Stimulated activated CD4-positive, alpha-beta T cell treated with anti-CD3 and anti-CD28 coated beads, Interleukin-15, amount 100 ng/mL, for 24 hours (primary cell): ENCODE data around the gene POGK.
"Not testable (repeated sequence)": the region's sequence is repeated elsewhere in the genome, so short reads cannot be mapped to it uniquely, and the experiment has no call there.

ENCODE experiments used
- DNase-seq: peaks from one replicate; pipeline ENCODE4 v3.0.0-alpha.2; 2020

Gene POGK

DNA sequence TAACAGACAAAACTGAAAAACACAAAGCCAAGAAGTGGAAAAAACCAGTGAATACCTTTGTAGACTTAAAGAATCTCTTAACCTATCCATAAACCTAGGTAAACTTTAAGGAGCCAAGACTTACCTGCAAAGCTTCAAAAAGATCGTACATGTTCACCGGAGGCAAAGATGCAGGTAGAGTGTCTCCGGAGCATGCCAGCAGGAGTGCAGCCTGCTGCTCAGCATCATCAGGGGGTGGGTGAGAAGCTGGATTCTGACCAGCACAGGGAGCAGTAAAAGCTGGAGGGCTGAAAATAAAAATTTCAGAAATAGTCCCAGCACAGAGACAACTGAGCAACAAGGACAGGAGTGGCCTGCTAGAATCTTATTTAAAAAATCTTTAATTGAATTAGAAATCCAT is 18.7 kb downstream of the POGK start:
- no peak for DNase-seq

DNA sequence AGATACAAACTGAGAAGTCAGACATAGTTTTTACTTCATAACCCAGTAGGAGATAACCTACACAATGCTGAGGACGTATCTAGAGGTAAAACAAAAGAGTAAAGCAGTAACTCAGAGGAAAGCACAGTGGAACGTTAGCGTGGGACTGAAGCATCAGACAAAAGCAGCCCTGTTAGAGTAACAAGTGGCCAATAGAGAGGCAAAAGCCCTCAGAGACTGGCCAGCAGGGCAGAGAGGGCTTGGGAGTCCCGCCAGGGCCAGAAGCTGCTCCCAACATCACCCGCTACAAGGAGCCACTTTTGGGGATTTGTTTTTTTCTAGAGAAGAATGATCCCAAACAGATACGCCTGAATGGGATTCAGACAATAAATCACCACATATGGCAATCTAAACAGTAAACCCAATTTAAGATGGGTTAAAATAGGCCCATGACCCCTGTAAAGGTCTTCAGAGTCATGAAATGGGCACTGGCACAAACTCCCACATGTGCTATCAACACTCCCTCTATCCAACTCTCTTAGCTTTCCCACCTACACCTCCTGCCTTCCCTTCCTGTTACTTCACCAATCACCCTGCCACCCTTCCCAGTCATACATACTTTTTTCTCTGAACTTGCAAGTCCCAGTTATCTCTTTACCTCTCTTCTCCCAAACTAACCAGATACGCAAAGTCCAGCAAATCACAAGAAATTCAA is 19.6 kb downstream of the POGK start:
- no peak for DNase-seq

DNA sequence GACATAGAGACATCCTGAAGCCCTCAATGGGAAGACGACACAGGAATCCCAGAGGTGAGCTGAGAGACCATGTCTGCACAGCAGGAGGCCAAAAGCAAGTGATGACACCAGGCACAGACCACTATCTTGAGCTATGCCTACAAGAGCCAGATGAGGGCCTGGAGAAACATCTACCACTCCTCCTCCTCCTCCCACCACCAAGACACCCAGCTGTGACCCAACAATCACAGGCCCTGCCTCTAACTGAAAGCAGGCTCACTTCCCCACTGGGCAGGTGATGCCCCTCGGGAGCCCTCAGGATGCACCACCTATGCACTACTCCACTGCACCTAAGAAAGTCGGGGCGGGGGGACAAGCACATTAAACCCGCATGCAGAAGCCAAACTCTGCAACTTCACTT is 20.3 kb downstream of the POGK start:
- no peak for DNase-seq

DNA sequence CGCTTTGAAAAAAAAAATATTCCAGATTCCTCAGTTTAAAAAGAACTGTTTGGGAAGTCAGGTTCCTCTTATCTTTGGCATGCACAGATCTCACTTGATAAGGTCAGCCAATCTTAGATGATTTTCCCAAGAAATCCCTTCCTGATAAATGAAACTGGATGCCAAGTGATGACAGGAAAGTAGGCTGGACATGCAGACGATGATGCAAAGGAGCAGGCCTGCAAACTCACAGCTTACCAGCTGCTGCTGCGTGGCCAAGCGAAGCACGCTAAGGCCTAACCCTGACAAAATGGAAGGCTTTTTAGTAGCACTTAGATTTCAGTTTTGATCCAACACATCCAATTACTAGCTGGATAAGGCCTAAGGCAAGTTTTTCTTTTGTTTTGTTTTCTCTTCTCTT is 26.7 kb downstream of the POGK start:
- no peak for DNase-seq

DNA sequence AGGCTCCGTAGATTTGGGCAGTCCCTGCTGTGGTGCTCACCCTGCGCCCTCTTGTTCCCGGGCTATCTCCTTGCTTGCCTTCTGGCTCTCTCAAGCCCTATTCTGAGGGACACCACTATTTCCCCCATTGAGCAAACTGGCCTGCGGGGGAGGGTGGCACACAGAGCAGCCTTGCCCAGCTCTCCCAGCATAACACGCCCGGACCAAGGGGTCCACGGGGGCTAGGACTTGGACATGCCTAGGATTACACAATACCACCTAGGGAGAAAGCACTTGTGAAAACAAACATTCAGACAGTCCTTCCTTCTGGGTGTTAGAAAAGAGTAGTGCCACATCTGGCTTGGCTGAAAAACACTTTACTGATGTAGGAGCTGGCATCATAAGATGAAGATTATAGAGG is 29.4 kb downstream of the POGK start:
- no peak for DNase-seq

DNA sequence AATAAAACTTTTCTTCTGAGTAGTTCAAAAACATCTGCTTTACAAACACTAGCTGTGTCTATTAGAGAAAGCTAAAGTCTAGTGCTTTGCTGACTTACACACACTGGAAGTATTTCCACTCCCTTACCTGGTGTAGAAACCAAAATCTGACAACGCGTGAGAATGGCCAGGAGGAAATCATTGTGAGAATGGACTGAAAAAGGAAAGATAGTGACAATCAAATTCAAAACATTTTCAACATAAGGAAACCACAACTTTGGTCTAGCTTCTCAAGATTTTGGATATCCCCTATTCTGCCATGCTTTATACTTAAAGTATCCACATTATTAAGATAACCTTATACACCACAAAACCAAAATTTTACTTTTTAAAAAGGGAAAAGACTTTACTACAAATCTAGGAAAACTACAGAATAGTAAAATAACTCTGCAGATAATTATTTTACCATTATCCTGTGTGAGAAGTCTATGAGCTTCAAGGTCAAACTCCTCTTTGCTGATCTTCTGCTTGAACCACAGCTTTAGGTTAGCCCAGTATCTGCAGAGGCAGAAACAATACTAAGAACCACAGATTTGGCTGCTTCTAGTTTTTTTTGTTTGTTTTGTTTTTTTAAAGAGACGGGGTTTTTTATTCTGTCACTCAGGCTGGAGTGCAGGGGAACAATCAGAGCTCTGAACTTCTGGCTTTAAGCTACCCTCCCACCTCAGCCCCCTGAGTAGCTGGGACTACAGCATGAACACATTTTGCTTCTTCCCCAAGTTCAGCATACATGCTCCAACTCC is 30.2 kb downstream of the POGK start:
- no peak for DNase-seq

DNA sequence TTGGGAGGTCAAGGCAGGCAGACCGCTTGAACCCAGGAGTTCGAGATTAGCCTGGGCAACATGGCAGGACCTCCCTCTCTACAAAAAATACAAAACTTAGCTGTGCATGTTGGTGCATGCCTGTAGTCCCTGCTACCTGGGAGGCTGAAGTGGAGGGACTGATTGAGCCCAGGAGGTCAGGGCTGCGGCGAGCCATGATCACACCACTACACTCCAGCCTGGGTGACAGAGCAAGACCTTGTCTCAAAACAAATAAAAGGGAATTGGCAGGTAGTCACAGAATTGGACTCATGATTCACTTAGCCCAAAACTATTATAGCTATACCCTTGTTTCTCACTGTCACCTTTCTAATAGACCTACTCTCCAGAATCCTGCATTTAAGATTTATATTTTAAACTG is 31.3 kb downstream of the POGK start:
- no peak for DNase-seq

DNA sequence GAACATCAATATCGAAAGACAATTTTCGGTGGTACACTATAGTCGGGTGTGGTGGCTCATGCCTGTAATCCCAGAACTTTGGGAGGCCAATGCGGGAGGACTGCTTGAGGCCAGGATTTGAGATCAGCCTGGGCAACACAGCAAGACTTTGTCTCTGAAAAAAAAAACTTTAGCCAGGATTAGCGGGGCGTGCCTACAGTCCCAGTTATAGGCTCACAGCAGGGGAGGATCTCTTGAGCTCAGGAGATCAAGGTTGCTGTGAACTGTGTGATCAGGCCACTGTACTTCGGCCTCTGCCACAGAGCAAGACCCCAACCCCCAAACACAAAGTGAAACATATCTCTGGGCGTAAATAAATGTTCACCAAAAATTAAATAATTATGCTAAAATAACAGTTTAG is 35.2 kb downstream of the POGK start:
- no peak for DNase-seq

DNA sequence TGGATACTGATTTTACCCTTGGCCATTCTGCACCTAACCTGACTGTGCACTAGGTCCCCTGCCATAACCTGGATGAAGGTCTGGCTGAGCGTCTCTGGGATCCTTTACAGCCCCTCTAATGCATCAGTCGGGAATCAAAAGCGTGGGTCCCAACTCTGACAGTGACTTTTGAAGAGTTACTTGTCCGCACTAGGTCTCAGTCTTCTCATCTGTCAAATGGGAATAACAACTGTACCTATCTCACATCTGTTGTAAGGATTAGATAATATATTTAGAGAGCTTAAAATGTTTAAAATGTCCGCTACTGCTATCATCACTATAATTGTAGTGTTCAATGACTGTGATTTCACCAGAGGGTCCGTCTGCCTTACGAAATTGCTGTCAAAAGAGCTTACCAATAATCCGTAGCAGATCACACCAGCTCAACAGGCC is 36.0 kb downstream of the POGK start:
- DNase-seq, result no peak

DNA sequence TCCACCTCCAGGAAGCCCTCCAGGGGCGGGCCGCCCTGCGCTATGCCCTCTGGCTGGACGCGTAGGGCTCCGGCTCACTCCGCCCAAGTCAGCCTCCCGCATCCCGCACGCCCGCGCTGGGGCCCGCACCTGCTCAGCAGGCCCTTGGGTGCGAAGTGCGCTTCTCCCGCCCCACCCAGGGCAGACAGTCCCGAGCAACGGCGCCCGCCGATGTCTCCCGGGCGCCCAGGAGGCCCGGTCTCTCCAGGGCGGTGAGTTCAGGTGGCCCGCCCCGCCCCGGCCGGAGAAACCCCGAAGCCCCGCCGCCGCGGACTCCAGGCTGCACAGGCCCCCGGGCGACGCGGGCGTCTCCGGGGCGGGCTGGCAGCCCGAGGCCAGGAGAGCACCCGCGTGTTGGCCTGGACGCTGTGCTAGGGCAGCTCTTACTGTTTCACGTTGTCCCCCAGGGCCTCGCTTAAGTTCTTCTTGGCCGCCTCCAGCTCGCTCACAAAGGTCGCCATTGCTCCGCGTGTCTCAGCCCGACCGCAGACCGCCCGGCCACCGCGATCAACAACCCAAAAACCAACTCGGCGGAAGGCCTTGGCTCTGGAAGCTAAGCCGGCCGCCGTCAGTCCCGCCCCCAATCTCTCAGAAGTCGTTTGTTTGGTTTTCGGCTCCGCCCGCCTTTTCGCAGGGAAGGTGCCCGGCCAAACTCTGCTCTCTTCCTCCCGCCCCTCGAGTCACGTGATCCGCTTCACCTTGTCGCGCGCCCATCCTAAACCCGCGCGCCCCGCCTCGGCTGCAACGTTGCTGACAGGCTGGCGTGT is 36.7 kb downstream of the POGK start, which contains the start of gene TADA1:
TADA1 (minus strand) TSS at position 531 of the 806 bp plus-strand sequence; CDS start at position 500, 31 bp downstream.
- DNase-seq, result peak; percentile 100

DNA sequence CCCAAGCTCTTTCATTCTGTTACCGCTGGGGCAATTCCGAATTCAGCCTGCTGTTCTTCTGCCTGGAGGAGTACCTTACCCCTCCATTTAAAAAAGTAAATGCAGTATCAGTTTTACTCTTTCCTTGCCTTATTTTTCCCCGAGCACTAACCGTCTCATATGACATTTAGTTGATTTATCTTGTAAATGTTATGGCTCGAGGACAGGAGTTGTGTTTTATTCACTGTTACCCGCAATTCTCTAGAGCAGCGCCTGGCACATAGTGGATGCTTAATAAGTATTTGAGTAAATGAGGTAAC is 37.2 kb downstream of the POGK start:
- DNase-seq, result no peak

DNA sequence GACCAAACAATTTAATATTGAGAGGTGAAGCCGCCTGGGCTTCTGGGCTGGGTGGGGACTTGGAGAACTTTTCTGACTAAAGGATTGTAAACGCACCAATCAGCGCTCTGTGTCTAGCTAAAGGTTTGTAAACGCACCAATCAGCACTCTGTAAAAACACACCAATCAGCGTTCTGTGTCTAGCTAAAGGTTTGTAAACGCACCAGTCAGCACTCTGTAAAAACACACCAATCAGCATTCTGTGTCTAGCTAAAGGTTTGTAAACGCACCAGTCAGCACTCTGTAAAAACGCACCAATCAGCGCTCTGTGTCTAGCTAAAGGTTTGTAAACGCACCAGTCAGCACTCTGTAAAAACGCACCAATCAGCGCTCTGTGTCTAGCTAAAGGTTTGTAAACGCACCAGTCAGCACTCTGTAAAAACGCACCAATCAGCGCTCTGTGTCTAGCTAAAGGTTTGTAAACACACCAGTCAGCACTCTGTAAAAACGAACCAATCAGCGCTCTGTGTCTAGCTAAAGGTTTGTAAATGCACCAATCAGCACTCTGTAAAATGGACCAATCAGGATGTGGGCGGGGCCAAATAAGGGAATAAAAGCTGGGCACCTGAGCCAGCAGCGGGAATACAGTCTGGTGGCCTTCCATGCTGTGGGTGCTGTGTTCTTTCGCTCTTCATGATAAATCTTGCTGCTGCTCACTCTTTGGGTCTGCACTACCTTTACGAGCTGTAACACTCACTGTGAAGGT is 39.1 kb downstream of the POGK start:
- not testable (repeated sequence) for DNase-seq

DNA sequence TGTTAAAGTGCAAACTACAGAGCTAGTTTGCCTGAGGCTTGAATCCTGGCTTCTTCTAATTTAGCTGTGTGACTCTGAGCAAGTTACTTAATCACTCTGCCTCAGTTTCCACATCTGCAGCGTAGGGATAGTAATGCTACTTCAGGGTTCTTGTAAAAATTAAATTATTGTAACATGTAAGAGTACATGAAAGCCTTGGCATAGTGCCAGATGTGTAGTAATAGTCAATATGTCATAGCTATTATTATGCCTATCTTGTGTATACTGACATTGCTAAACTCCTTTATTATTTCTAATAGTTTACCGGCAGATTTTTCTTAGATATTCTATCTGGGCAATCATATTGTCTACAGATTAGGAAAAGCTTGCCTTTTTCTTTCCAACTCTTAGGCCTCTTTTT is 43.6 kb downstream of the POGK start:
- DNase-seq, result no peak

DNA sequence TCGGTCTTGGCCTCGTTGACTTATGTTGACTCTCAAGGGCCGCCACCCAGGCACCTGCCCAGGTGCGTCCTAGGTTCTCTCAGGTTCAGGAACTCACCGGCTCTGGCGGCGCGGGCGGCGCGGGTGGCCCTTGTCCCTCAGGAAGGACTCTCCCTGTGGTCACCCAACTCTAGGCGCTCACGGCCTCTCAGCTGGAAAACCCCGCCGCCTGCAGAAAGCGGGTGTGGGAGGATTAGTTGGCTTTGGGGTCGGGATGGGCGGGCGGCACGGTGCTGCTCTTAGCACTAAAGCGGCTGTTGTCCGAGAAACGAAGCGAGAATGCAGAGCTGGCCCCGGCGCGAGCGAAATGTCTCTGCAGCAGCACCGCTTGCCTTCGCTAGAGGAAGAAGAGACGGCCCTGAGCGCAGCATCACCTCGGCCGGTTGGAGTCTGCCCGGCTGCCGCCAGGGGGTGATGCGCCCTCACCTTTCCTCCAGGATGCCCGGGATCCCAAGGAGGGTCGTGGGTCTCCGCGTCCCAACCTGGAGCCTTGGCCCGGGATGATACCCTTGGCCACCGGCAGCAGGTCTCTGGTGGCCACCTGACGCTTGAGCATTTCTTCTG is 44.9 kb downstream of the POGK start:
- peak; percentile 60 for DNase-seq

DNA sequence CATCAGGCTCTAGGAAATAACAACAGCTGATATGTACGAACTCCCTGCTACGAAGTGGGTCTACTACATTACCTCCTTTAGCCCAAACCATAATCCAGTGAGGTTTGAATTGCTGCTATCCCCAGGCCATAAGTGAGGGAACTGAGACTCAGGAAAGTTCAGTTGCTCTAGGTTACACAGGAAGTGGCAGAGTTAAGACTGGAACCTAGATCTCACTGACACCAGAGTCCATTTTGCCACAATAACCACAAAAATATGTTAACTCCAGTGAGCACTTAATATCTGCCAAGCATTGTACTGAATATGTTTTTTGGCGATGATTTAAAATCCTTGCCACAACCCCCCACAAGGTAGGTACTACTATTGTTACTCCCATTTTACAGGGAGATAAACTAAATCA is 45.7 kb downstream of the POGK start:
- no peak for DNase-seq

DNA sequence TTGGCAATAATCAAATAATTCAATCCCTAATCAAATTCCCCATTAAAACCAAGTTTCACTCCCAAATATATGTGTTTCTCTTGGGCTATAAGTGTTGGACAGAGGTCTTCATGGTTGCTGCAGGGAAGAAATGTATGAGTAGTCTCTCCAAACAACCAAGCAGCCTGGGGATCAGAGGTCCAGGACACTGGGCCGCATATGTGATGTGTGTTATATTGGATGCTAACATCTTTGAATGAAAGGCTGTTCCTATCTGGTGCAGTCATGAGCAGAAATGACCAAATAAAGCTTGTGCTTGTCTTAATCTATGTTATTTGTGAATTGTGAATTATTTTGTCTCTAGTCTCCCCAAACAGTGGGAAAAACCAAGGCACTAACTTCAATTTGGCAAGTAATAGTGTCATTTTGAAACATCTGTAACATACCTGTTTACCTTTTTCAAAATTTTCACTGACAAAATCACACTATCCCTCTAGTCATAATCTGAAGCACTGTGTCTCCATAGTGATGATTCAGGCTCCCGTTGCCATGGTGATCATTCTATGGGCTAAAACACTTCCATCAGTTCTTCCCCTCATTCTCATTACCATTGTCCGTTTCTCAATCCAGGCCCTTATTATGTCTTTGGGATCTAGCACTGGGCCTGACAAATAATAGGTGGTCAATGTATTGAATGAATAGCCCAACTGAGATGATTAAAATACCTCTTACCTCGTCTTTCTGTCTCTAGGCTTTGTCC is 49.3 kb downstream of the POGK start:
- DNase-seq, result no peak

DNA sequence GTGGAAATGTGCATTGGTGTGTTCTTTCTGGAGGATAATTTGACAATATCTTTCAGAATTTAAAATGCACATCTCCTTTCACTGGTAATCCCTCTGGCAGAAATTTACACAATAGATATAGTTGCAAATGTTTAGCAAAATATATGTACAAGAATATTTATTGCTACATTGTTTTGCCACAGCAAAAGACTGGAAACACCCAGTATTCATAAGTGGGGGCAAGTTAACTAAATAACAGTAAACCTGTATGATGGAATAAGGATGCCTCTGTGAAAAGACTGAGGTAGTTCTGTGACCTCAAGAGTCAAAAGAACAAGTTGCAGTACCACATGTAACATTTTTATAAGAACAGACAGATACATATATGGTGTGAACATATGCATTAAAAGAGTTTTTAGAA is 50.5 kb downstream of the POGK start:
- no peak for DNase-seq

DNA sequence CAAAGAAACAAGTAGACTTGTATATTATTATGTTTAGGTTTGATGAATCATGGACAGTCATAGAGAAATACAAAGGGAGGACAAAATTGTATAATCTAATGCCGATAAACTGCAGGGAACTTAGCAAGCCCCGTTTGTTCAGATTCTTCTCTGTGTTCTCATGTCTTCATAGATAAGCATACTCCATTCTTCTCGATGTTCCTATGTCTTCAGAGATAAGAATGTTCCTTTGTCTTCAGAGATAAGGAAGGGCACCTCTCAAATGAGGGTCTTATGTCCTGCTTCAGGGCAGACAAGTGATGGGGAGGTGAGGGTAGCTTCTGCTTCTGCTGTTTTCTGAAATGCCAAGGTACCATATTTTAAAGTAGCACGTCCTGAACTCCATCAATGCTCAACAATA is 56.5 kb downstream of the POGK start:
- DNase-seq, result no peak

DNA sequence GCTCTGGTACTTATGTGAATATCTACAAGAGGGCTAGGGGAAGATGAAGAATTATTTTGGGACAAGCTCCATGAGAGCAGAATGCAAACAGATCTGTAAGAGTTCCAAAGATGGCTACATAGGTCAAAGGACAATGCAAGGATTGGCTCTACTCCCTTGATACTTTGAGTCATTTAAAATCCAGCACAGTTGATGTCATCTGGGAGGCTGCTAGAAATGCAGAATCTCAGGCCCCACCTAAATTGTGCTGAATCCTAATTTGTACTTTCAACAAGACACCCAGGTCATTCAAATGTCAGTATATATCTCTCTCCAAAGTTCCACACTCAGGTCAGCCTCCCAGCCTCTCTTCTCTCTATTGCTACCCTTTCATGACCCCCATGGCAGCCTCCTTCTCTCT is 60.5 kb downstream of the POGK start:
- DNase-seq, result no peak

DNA sequence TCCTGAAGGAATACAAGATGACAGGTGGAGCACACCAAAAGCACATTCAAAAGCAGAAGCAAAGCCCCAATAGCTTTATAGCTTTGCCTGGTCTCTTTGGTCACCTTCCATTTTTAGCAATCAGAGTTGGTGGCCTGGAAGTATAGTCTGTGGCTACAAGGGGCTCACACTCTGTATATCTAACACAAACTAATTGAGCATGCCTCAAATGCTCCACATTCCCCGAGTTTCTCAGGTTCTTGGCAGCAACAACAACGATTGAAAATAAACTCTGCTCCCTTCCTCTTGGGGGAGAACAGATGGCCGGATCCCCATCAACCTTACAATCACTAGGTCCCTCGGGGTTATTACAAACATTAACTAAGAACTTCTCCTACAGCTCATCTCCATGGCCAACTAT is 61.7 kb downstream of the POGK start:
- DNase-seq, result no peak

DNA sequence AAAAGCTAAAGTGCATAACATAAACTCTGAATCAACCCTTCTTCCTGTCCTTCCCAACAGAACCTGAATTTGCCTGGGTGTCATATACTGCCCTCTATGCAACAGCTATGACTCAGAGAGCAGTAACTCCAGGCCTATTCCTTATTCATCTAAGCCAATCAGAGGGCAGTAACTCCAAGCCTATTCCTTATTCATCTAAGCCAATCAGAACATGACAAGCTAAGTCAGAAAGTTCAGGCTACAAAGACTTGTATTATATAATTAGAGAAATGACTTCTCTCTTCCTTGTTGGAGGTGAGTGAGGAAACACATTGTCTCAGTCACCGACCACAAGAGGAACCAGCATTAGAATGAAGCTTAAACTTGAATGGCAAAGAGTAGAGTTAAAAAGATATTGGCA is 63.0 kb downstream of the POGK start:
- no peak for DNase-seq

DNA sequence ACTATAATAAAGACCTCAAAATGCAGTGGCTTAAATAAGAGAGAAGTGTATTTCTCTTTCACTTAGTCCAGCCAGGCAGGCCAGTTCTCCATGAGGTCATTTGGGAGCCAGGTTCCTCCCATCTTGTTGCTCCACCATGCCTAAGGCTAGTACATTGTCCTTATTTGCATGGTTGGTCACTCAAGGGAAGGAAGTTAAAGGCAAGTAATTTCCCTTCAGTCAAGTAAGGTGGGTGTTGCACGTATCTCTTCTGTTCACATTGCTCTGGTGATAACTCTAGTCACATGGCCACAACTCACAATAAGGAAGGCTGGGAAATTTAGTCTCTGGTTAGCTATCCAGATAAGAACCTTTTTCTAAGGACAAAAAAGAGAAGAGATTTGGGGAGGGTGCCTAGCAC is 64.0 kb downstream of the POGK start:
- no peak for DNase-seq
